Measurements from ENCODE around the gene DSN1. TPM values are rescaled to one million over a fixed set of nuclear protein-coding genes. Genes with fewer than 3 reads are reported as not detected.
A peak's percentile ranks its signal among the peaks of the same experiment; 100 is the strongest.

Gene DSN1
- total RNA-seq, 1 experiment from 2014 or later: 40.8 TPM

- Histone ChIP-seq H3K9me3 (ENCODE audit: low read depth, low read length, poor library complexity, severe bottlenecking) (no peaks in the 10 kb centered on the region), H3K4me1 (ENCODE audit: insufficient read depth, low read length, poor library complexity, severe bottlenecking) (no peaks in the 10 kb centered on the region), H3K27me3 (replicated peaks; ENCODE audit: insufficient read depth, low read depth, low read length, poor library complexity) (no peaks in the 10 kb centered on the region), H3K27ac (ENCODE audit: low read depth, low read length, poor library complexity, severe bottlenecking) (peak overlapping the region; percentile 37), H3K36me3 (ENCODE audit: insufficient read depth, low read length, poor library complexity, severe bottlenecking) (peaks cover 52% of the 10 kb centered on the region), H3K4me3 (ENCODE audit: low read depth, low read length, poor library complexity, severe bottlenecking) (no peak overlapping the region)
- TF ChIP-seq CTCF (conservative IDR thresholded peaks at IDR 0.05; ENCODE audit: low read depth, low read length) (no peak), EZH2 (IDR thresholded peaks at IDR 0.05; ENCODE audit: borderline replicate concordance, low read depth, low read length, poor library complexity, severe bottlenecking) (no peak)
- intact Hi-C loops (cut with micrococcal nuclease; ENCODE audit: unreplicated experiment): no loop called here
- BruUV-seq (replicated peaks): no TSS peak
- ChIA-PET POLR2A (ENCODE audit: low non-redundant PET) (no interaction called here), CTCF (no interaction called here)
- DNase-seq (ENCODE audit: low spot score): no peak
Measured at GRCh38 chr20:36760647-36761046, 12.9 kb downstream of the DSN1 start.

- no peaks in the 10 kb centered on the region for H3K27me3 ChIP-seq (replicated peaks; ENCODE audit: insufficient read depth, low read depth, low read length, poor library complexity)
- intact Hi-C loops (cut with micrococcal nuclease; ENCODE audit: unreplicated experiment): no loop called here
- H3K27ac ChIP-seq (ENCODE audit: low read depth, low read length, poor library complexity, severe bottlenecking): no peak overlapping the region
- H3K4me3 ChIP-seq (ENCODE audit: low read depth, low read length, poor library complexity, severe bottlenecking): no peak overlapping the region
- ChIA-PET POLR2A (ENCODE audit: low non-redundant PET) (no interaction called here), CTCF (no interaction called here)
- peaks cover 65% of the 10 kb centered on the region for H3K36me3 ChIP-seq (ENCODE audit: insufficient read depth, low read length, poor library complexity, severe bottlenecking)
- no peak for DNase-seq (ENCODE audit: low spot score)
- no peaks in the 10 kb centered on the region for H3K4me1 ChIP-seq (ENCODE audit: insufficient read depth, low read length, poor library complexity, severe bottlenecking)
- no TSS peak for BruUV-seq (replicated peaks)
- TF ChIP-seq CTCF (conservative IDR thresholded peaks at IDR 0.05; ENCODE audit: low read depth, low read length): no peak
- TF ChIP-seq EZH2 (IDR thresholded peaks at IDR 0.05; ENCODE audit: borderline replicate concordance, low read depth, low read length, poor library complexity, severe bottlenecking): no peak
- no peaks in the 10 kb centered on the region for H3K9me3 ChIP-seq (ENCODE audit: low read depth, low read length, poor library complexity, severe bottlenecking)
Measured at GRCh38 chr20:36758276-36758675, 15.3 kb downstream of the DSN1 start.

GRCh38 chr20:36756496-36756895 lies 17.1 kb downstream of the DSN1 start:
- H3K27ac ChIP-seq (ENCODE audit: low read depth, low read length, poor library complexity, severe bottlenecking): no peak overlapping the region
- DNase-seq (ENCODE audit: low spot score): no peak
- H3K9me3 ChIP-seq (ENCODE audit: low read depth, low read length, poor library complexity, severe bottlenecking): no peaks in the 10 kb centered on the region
- no peaks in the 10 kb centered on the region for H3K27me3 ChIP-seq (replicated peaks; ENCODE audit: insufficient read depth, low read depth, low read length, poor library complexity)
- intact Hi-C loops (cut with micrococcal nuclease; ENCODE audit: unreplicated experiment): no loop called here
- no peaks in the 10 kb centered on the region for H3K4me1 ChIP-seq (ENCODE audit: insufficient read depth, low read length, poor library complexity, severe bottlenecking)
- no peak overlapping the region for H3K4me3 ChIP-seq (ENCODE audit: low read depth, low read length, poor library complexity, severe bottlenecking)
- CTCF ChIA-PET: no interaction called here
- H3K36me3 ChIP-seq (ENCODE audit: insufficient read depth, low read length, poor library complexity, severe bottlenecking): peaks cover 72% of the 10 kb centered on the region
- TF ChIP-seq CTCF (conservative IDR thresholded peaks at IDR 0.05; ENCODE audit: low read depth, low read length) (no peak), EZH2 (IDR thresholded peaks at IDR 0.05; ENCODE audit: borderline replicate concordance, low read depth, low read length, poor library complexity, severe bottlenecking) (no peak)
- POLR2A ChIA-PET (ENCODE audit: low non-redundant PET): no interaction called here
- BruUV-seq (replicated peaks): no TSS peak

Data from A673 (cell line).